Tibial nerve (tissue), 4 donors: ENCODE measurements around the gene NOM1. TPM values are rescaled to one million over a fixed set of nuclear protein-coding genes. Genes with fewer than 3 reads are reported as not detected.

Experiments
- DNase-seq, 2 donors: peaks; one replicate each; pipeline ENCODE4 v3.0.0-alpha.2; 2019; ENCODE audit warnings: low spot score in 2 of 2
- H3K27ac ChIP-seq, 4 donors: fragments of 200-600 bp; sonication (generic) in 3 of 4; one replicate each; pipeline ENCODE4 v1.5.1; 2017 to 2019; ENCODE audit warnings: mild to moderate bottlenecking in 1 of 4
- H3K27me3 ChIP-seq, 2 donors: fragments of 200-600 bp; sonication (generic) in 1 of 2; one replicate each; pipeline versions ENCODE4 v1.5.1 to v1.6.0; 2017 to 2019
- H3K36me3 ChIP-seq, 3 donors: fragments of 200-600 bp; sonication (generic); one replicate each; pipeline ENCODE4 v1.5.1; 2018 to 2019
- H3K4me1 ChIP-seq, 4 donors: fragments of 200-600 bp; sonication (generic) in 3 of 4; one replicate each; pipeline ENCODE4 v1.5.1; 2017 to 2019
- H3K4me3 ChIP-seq, 4 donors: fragments of 200-600 bp; sonication (generic) in 3 of 4; one replicate each; pipeline ENCODE4 v1.5.1; 2017 to 2019; ENCODE audit warnings: mild to moderate bottlenecking in 1 of 4, moderate library complexity in 1 of 4
- H3K9me3 ChIP-seq, 4 donors: fragments of 200-600 bp; sonication (generic) in 3 of 4; one replicate each; pipeline ENCODE4 v1.5.1; 2017 to 2019
- EP300 ChIP-seq, 2 donors: sonication (generic); formaldehyde crosslinking; IDR thresholded peaks; one replicate each; pipeline ENCODE4 v1.6.1; 2017; ENCODE audit warnings: antibody characterized with exemption in 2 of 2, mild to moderate bottlenecking in 1 of 2
- POLR2A ChIP-seq, 2 donors: fragments of 450-650 bp; IDR thresholded peaks; one replicate each; pipeline ENCODE4 v1.6.1; 2017; ENCODE audit warnings: antibody characterized with exemption in 2 of 2, mild to moderate bottlenecking in 2 of 2, moderate library complexity in 2 of 2
- WGBS, 2 donors: methylation state at CpG; one replicate each; pipeline ENCODE4 v1.1.5; 2018; 5-methylcytosine and 5-hydroxymethylcytosine counted together
- total RNA-seq, 4 donors: library from RNA; depleted of rRNA; stranded (reverse); fragments of >200 nt; gene quantifications; one replicate each; pipeline ENCODE4 v1.1.0, GENCODE V29; 2016
- TF ChIP-seq, protein P1 (sequence below), 5 experiments: fragments of 200-600 bp in 3 of 5; fragments of 450-650 bp in 2 of 5; sonication (generic) in 3 of 5; IDR thresholded peaks; one replicate each; pipeline ENCODE4 v1.5.1; 2016 to 2019; ENCODE audit warnings: antibody characterized with exemption in 5 of 5, mild to moderate bottlenecking in 3 of 5, moderate library complexity in 2 of 5

NOM1 gene
- total RNA-seq, 4 donors from 2014 or later = 23.3 to 41.5 (median 25.3) TPM

DNA sequence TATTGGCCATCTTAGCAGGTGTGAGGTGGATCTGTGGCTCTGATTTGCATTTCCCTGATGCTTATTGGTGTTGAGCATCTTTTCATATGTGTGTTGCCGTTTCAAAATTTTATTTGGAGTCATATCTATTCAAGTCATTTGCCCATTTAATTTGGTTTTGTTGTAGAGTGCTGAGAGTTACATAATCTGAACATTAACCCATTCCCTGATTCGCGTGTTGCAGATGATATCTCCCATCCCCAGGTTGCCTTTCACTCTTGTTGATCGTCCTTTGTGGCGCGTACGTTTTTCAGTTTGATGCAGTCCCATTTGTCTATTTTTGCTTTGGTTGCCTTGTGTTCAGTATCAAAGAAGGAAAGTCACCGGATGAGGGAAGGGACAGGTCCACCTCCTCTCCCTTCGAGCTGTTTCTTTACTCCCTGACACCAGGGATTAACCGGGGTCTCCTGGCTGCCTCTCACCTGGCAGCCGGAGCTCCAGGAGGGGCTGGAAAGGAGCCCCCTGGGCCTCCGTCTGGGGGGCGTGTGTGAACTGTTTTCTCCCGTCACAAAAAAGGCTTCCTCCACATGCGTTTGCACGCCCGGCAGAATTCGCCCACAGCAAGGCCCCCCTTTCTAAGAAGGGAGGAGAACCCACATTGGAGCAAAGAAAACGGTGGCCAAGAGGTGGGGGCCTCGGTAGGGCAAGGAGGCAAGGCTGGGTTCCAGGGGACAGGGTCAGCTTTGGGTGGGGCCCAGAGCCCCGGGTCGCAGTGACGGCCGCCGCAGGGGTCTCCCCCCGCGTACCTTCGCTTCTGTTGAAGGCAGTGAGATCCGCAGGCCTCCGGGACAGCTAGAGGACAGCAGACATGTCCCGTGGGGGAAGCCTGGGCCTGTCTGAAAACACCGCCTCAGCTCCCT is 52.7 kb downstream of the NOM1 start:
- Histone ChIP-seq H3K4me3 (no peak overlapping the region), H3K9me3 (peaks cover 0 to 4% (median 0%) of the 10 kb centered on the region in 4 donors), H3K27me3 (peaks cover 2 to 97% of the 10 kb centered on the region in 2 donors), H3K27ac (no peak overlapping the region), H3K4me1 (peaks cover 0 to 64% (median 20%) of the 10 kb centered on the region in 4 donors), H3K36me3 (no peaks in the 10 kb centered on the region)
- 5 to 9% methylated on average over 30 to 32 of the region's 32 CpGs for WGBS, 2 donors
- TF ChIP-seq, protein P1, sequence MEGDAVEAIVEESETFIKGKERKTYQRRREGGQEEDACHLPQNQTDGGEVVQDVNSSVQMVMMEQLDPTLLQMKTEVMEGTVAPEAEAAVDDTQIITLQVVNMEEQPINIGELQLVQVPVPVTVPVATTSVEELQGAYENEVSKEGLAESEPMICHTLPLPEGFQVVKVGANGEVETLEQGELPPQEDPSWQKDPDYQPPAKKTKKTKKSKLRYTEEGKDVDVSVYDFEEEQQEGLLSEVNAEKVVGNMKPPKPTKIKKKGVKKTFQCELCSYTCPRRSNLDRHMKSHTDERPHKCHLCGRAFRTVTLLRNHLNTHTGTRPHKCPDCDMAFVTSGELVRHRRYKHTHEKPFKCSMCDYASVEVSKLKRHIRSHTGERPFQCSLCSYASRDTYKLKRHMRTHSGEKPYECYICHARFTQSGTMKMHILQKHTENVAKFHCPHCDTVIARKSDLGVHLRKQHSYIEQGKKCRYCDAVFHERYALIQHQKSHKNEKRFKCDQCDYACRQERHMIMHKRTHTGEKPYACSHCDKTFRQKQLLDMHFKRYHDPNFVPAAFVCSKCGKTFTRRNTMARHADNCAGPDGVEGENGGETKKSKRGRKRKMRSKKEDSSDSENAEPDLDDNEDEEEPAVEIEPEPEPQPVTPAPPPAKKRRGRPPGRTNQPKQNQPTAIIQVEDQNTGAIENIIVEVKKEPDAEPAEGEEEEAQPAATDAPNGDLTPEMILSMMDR (IDR thresholded peaks at IDR 0.05) = no peak
- TF ChIP-seq POLR2A (IDR thresholded peaks at IDR 0.05) (no peak), EP300 (IDR thresholded peaks at IDR 0.05) (no peak)
- DNase-seq = no peak

DNA sequence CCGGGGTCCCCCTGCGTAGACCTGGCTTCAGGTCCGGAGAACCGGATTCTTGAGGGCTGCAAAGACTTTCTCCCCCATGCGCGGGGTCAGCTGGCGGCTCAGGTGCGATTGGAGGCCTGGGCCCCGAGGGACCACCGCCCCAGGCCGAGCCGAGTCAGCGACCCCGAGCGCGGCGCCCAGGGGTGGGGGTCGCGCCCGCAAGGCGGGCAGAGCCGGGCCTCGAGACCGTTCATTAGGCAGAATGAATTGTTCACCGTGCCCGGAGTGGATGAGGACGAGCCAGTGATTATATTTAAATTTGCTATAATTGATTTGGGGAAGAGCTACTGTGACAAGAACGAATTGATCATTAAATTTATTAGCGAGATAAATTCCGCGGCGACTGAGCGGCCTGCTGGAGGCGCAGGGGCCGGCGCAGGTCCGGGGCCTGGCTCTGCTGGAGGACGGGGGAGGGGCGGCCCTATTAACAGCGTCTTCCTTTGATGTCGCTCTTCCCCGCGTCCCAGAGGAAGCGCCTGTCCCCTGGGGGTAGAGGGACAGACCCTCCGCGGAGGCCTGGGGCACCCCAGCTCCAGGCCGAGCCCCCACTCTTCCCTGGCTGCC is 53.4 kb downstream of the NOM1 start:
- TF ChIP-seq POLR2A (IDR thresholded peaks at IDR 0.05) (no peak), EP300 (IDR thresholded peaks at IDR 0.05) (no peak)
- TF ChIP-seq, protein P1 (IDR thresholded peaks at IDR 0.05) = no peak
- H3K9me3 ChIP-seq = no peaks in the 10 kb centered on the region
- 4 to 5% methylated on average over 43 to 45 of the region's 47 CpGs for WGBS, 2 donors
- H3K27ac ChIP-seq = no peak overlapping the region
- DNase-seq = no peak
- peaks cover 2 to 97% of the 10 kb centered on the region in 2 donors for H3K27me3 ChIP-seq
- H3K4me1 ChIP-seq = peaks cover 0 to 64% (median 20%) of the 10 kb centered on the region in 4 donors
- no peaks in the 10 kb centered on the region for H3K36me3 ChIP-seq
- H3K4me3 ChIP-seq = no peak overlapping the region

DNA sequence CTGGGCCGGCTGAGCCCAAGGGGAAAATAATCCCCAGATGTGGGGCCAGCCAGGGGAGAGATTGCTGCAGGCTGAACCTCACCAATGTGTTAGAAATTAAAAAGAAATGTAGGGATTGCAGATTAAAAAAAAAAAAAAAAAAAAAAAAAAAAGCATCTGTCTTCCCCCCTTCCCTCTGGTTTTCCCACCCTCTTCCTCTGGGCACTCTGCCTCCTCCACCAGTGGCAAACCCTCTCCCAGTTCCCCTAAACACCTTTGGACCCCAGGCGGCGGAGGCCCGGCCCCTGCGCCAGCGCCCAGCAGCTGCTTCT is 53.9 kb downstream of the NOM1 start:
- peaks cover 0 to 64% (median 20%) of the 10 kb centered on the region in 4 donors for H3K4me1 ChIP-seq
- no peak overlapping the region for H3K27ac ChIP-seq
- H3K27me3 ChIP-seq = peaks cover 2 to 99% of the 10 kb centered on the region in 2 donors
- TF ChIP-seq, protein P1 (IDR thresholded peaks at IDR 0.05) = no peak
- TF ChIP-seq POLR2A (IDR thresholded peaks at IDR 0.05) (no peak), EP300 (IDR thresholded peaks at IDR 0.05) (no peak)
- H3K36me3 ChIP-seq = no peaks in the 10 kb centered on the region
- no peak overlapping the region for H3K4me3 ChIP-seq
- no peaks in the 10 kb centered on the region for H3K9me3 ChIP-seq
- DNase-seq = no peak
- 5 to 8% methylated on average over 6 of the region's 6 CpGs for WGBS, 2 donors

DNA sequence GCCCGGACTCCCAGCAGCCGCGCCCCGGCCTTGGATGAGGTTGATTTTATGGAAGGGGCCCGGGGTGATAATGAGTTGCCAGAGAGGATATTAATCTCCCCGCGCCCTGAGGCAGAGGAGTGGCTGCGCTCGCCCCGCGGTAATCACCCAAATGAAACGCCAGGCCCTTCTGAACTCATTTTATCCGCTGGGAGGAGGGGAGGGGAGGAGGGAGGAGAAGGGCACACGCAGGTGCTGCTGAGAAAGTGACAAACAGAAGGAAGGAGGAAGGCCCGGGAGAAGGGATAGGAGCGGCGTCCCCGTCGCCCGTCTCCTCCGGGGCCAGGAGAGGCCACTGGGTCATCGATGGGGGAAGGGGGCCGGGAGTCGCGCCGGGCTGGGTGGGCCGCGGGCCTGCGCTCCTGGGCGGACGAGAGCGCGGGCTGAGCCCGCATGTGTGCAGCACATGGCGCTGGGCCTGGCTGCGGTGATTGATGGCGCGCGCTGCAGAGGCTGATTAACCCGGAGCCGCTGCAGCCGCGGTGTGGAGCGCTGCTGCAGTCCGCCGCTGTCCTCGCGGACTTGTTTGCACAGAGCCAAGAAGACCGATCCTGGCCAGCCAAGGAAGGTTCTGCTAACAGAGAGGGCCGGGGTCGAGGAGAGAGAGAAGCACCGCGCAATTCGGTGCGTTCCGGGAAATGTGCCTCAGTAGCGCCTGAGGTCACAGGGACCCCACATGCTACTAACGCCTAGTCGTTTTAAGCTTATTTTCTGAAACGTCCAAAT is 54.4 kb downstream of the NOM1 start:
- Histone ChIP-seq H3K4me3 (no peak overlapping the region), H3K36me3 (no peaks in the 10 kb centered on the region), H3K4me1 (peaks cover 0 to 64% (median 20%) of the 10 kb centered on the region in 4 donors), H3K27ac (no peak overlapping the region), H3K27me3 (peaks cover 2 to 99% of the 10 kb centered on the region in 2 donors), H3K9me3 (no peaks in the 10 kb centered on the region)
- WGBS, 2 donors = 1 to 6% methylated on average over 33 to 35 of the region's 60 CpGs
- TF ChIP-seq, protein P1 (IDR thresholded peaks at IDR 0.05) = no peak
- no peak for TF ChIP-seq EP300 (IDR thresholded peaks at IDR 0.05)
- no peak for TF ChIP-seq POLR2A (IDR thresholded peaks at IDR 0.05)
- DNase-seq = no peak
